ENCODE data around the gene LAMTOR5.

DNA sequence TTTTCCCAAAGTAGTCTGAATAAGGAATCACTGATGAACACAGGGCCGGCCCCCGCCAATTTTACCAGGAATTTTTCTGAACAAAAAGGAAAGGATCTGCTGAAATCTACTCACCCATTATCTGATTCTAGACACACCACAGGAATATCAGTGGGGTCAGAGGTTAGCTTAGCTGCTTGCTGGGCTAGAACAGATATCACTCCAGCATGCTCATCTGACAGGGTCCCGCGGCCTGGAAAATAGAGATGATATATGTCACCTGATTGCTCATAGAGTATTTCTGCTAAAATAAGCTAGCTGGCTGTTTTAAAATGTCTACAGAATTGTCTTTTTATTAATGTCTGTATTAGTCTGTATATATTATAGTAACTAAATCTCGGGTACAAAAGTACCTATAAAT, 3.7 kb downstream of the LAMTOR5 start:
- TF ChIP-seq, protein P1, sequence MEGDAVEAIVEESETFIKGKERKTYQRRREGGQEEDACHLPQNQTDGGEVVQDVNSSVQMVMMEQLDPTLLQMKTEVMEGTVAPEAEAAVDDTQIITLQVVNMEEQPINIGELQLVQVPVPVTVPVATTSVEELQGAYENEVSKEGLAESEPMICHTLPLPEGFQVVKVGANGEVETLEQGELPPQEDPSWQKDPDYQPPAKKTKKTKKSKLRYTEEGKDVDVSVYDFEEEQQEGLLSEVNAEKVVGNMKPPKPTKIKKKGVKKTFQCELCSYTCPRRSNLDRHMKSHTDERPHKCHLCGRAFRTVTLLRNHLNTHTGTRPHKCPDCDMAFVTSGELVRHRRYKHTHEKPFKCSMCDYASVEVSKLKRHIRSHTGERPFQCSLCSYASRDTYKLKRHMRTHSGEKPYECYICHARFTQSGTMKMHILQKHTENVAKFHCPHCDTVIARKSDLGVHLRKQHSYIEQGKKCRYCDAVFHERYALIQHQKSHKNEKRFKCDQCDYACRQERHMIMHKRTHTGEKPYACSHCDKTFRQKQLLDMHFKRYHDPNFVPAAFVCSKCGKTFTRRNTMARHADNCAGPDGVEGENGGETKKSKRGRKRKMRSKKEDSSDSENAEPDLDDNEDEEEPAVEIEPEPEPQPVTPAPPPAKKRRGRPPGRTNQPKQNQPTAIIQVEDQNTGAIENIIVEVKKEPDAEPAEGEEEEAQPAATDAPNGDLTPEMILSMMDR (conservative IDR thresholded peaks at IDR 0.05; ENCODE audit: low read length), result no peak
- no peak for TF ChIP-seq EZH2phosphoT487 (IDR thresholded peaks at IDR 0.05; ENCODE audit: borderline replicate concordance, low read depth, low read length)
